H1 (cell line): Measurements from ENCODE around the gene ATP5ME. TPM values are rescaled to one million over a fixed set of nuclear protein-coding genes. Genes with fewer than 3 reads are reported as not detected.
A peak's percentile ranks its signal among the peaks of the same experiment; 100 is the strongest.

ENCODE experiments used
- CTCF ChIA-PET: fragments of 300-600 bp; sonication (Branson Sonifier 250); formaldehyde crosslinking; loops from one replicate; lab custom pipeline; 2021; ENCODE audit not compliant: partially characterized antibody; lab: Charles Lee
- POLR2A ChIA-PET: fragments of 300-600 bp; sonication (Branson Sonifier 250); formaldehyde crosslinking; loops from one replicate; lab custom pipeline; 2021; ENCODE audit warnings: inconsistent platforms; ENCODE audit not compliant: partially characterized antibody; lab: Charles Lee
- DNase-seq, 2 experiments: peaks; one replicate each; pipeline versions ENCODE4 v3.0.0 to v3.0.0-alpha.2; 2010 to 2022; ENCODE audit warnings: low spot score in 2 of 2, low read depth in 1 of 2, mixed read lengths in 1 of 2
- FAIRE-seq: peaks from 2 replicates; lab custom pipeline; 2011; peaks lifted over from hg19 to GRCh38; lab: Jason Lieb, UNC
- H2AFZ ChIP-seq: 2 replicates; pipeline ENCODE4 v1.8.1; 2012; ENCODE audit warnings: low read length, inconsistent platforms
- H2AK5ac ChIP-seq: 2 replicates; pipeline ENCODE4 v1.6.1; 2013; ENCODE audit warnings: low read depth, low read length
- H2BK120ac ChIP-seq: replicated peaks from 2 replicates; pipeline ENCODE3; 2013; ENCODE audit warnings: low read depth, low read length, inconsistent platforms
- H2BK12ac ChIP-seq: 2 replicates; pipeline ENCODE4 v1.6.1; 2013; ENCODE audit warnings: low read depth, low read length
- H2BK15ac ChIP-seq: 2 replicates; pipeline ENCODE4 v1.6.1; 2013; ENCODE audit warnings: low read length
- H2BK20ac ChIP-seq: 2 replicates; pipeline ENCODE4 v1.6.1; 2013; ENCODE audit warnings: low read length
- H2BK5ac ChIP-seq: 2 replicates; pipeline ENCODE4 v1.6.1; 2013; ENCODE audit warnings: low read depth, low read length
- H3K14ac ChIP-seq: 2 replicates; pipeline ENCODE4 v1.6.1; 2013; ENCODE audit warnings: inconsistent platforms; ENCODE audit not compliant: insufficient read length
- H3K18ac ChIP-seq: 2 replicates; pipeline ENCODE4 v1.6.1; 2013; ENCODE audit warnings: low read length; ENCODE audit errors: extremely low read depth
- H3K23ac ChIP-seq: 2 replicates; pipeline ENCODE4 v1.6.1; 2013; ENCODE audit warnings: inconsistent platforms; ENCODE audit not compliant: insufficient read length
- H3K23me2 ChIP-seq: 2 replicates; pipeline ENCODE4 v1.6.1; 2013; ENCODE audit warnings: low read depth, low read length
- H3K27ac ChIP-seq: 2 replicates; pipeline ENCODE4 v1.6.1; 2011; ENCODE audit warnings: low read depth, low read length, inconsistent platforms
- H3K27me3 ChIP-seq, 4 experiments: replicated peaks in 1 of 4; 1 replicate in 1 of 4; 2 replicates in 3 of 4; pipeline versions ENCODE4 v1.6.1 to v1.8.1; 2011 to 2013; ENCODE audit warnings: low read length in 3 of 4, mild to moderate bottlenecking in 3 of 4, inconsistent platforms in 2 of 4, mixed read lengths in 2 of 4, moderate library complexity in 1 of 4; ENCODE audit not compliant: control insufficient read depth in 3 of 4, insufficient read depth in 3 of 4; ENCODE audit errors: extremely low read depth in 1 of 4
- H3K36me3 ChIP-seq, 4 experiments: 2 replicates each; pipeline versions ENCODE4 v1.6.1 to v1.8.1; 2011 to 2013; ENCODE audit warnings: mild to moderate bottlenecking in 4 of 4, low read length in 3 of 4, moderate library complexity in 2 of 4, control low read depth in 1 of 4, inconsistent platforms in 1 of 4; ENCODE audit not compliant: insufficient read depth in 4 of 4, control insufficient read depth in 2 of 4
- H3K4ac ChIP-seq: replicated peaks from 2 replicates; pipeline ENCODE3; 2013; ENCODE audit warnings: low read length, low read depth, mixed read lengths, inconsistent platforms; ENCODE audit not compliant: insufficient read length
- H3K4me1 ChIP-seq, 4 experiments: replicated peaks in 1 of 4; 1 replicate in 1 of 4; 2 replicates in 3 of 4; pipeline versions ENCODE4 v1.6.1 to v1.8.1; 2011 to 2013; ENCODE audit warnings: low read length in 3 of 4, inconsistent platforms in 2 of 4, mixed read lengths in 1 of 4; ENCODE audit not compliant: insufficient read depth in 4 of 4, control insufficient read depth in 3 of 4
- H3K4me2 ChIP-seq, 2 experiments: 2 replicates each; pipeline versions ENCODE4 v1.6.1 to v1.8.1; 2011 to 2013; ENCODE audit warnings: low read depth in 2 of 2, low read length in 2 of 2, control low read depth in 1 of 2, inconsistent platforms in 1 of 2, mild to moderate bottlenecking in 1 of 2; ENCODE audit not compliant: insufficient read depth in 1 of 2
- H3K4me3 ChIP-seq, 4 experiments: fragments of 200-600, 300-600 bp in 1 of 4; sonication (generic), shearing (Covaris generic), sonication (Bioruptor Twin) in 1 of 4; 2 replicates each; pipeline versions ENCODE4 v1.5.1 to v1.8.1; 2011 to 2016; ENCODE audit warnings: low read length in 4 of 4, low read depth in 3 of 4, control low read depth in 2 of 4, inconsistent platforms in 2 of 4, mild to moderate bottlenecking in 2 of 4, mixed read lengths in 1 of 4, moderate library complexity in 1 of 4; ENCODE audit not compliant: insufficient read depth in 2 of 4; ENCODE audit errors: extremely low read depth in 1 of 4
- H3K56ac ChIP-seq: replicated peaks from 2 replicates; pipeline ENCODE3; 2013; ENCODE audit warnings: low read depth, mild to moderate bottlenecking, mixed read lengths, low read length, inconsistent platforms; ENCODE audit not compliant: insufficient read length
- H3K79me1 ChIP-seq: 2 replicates; pipeline ENCODE4 v1.6.1; 2013; ENCODE audit warnings: low read depth, low read length, control low read depth
- H3K79me2 ChIP-seq, 2 experiments: 2 replicates each; pipeline versions ENCODE4 v1.6.1 to v1.8.1; 2012 to 2013; ENCODE audit warnings: low read length in 2 of 2, mild to moderate bottlenecking in 2 of 2, inconsistent platforms in 1 of 2; ENCODE audit not compliant: insufficient read depth in 2 of 2, control insufficient read depth in 1 of 2
- H3K9ac ChIP-seq, 4 experiments: replicated peaks in 1 of 4; 1 replicate in 1 of 4; 2 replicates in 3 of 4; pipeline versions ENCODE4 v1.6.1 to v1.8.1; 2011 to 2013; ENCODE audit warnings: low read depth in 3 of 4, low read length in 3 of 4, control low read depth in 2 of 4, mild to moderate bottlenecking in 2 of 4, moderate library complexity in 2 of 4, inconsistent platforms in 1 of 4; ENCODE audit errors: extremely low read depth in 1 of 4
- H3K9me3 ChIP-seq, 2 experiments: 2 replicates each; pipeline versions ENCODE4 v1.6.1 to v1.8.1; 2012 to 2013; ENCODE audit warnings: mild to moderate bottlenecking in 2 of 2, moderate library complexity in 2 of 2, control low read depth in 1 of 2, inconsistent platforms in 1 of 2, low read depth in 1 of 2, low read length in 1 of 2, mixed read lengths in 1 of 2; ENCODE audit not compliant: insufficient read depth in 2 of 2
- H4K20me1 ChIP-seq, 2 experiments: replicated peaks in 1 of 2; 2 replicates each; pipeline versions ENCODE3 to v1.8.1; 2011 to 2013; ENCODE audit warnings: inconsistent platforms in 2 of 2, low read length in 2 of 2, mild to moderate bottlenecking in 1 of 2; ENCODE audit not compliant: insufficient read depth in 2 of 2, control insufficient read depth in 1 of 2
- H4K5ac ChIP-seq: 2 replicates; pipeline ENCODE4 v1.6.1; 2013; ENCODE audit warnings: low read length, low read depth, mixed read lengths, inconsistent platforms; ENCODE audit not compliant: insufficient read length
- H4K8ac ChIP-seq: 2 replicates; pipeline ENCODE4 v1.8.0; 2013; ENCODE audit warnings: mild to moderate bottlenecking, moderate library complexity, low read length, inconsistent platforms; ENCODE audit not compliant: insufficient read depth; ENCODE audit errors: extremely low read depth
- H4K91ac ChIP-seq: replicated peaks from 2 replicates; pipeline ENCODE3; 2013; ENCODE audit warnings: low read length, mixed read lengths, inconsistent platforms; ENCODE audit not compliant: insufficient read length
- CBX5 ChIP-seq: fragments of 300-800, 300-1000 bp; sonication (generic); IDR thresholded peaks from 2 replicates; pipeline ENCODE4 v1.7.1; 2016; ENCODE audit warnings: antibody characterized with exemption, low read length, low read depth
- CHD2 ChIP-seq: IDR thresholded peaks from 2 replicates; pipeline ENCODE4 v1.6.1; 2012; ENCODE audit warnings: low read length, improper control_type of control experiment
- EGR1 ChIP-seq: IDR thresholded peaks from 2 replicates; pipeline ENCODE4 v1.6.1; 2011; ENCODE audit warnings: low read depth, low read length, borderline replicate concordance
- KDM4A ChIP-seq: IDR thresholded peaks from one replicate; pipeline ENCODE4 v1.7.1; 2012; ENCODE audit warnings: low read depth, mild to moderate bottlenecking, moderate library complexity, low read length, inconsistent platforms; ENCODE audit not compliant: severe bottlenecking
- RBBP5 ChIP-seq: IDR thresholded peaks from 2 replicates; pipeline ENCODE4 v1.7.1; 2012; ENCODE audit warnings: low read depth, mild to moderate bottlenecking, inconsistent platforms, low read length, moderate library complexity, borderline replicate concordance
- RFX5 ChIP-seq: IDR thresholded peaks from 2 replicates; pipeline ENCODE4 v1.6.1; 2011; ENCODE audit warnings: low read depth, low read length, improper control_type of control experiment, borderline replicate concordance
- SAP30 ChIP-seq: fragments of 300-600 bp; sonication (generic); IDR thresholded peaks from 2 replicates; pipeline ENCODE4 v1.7.1; 2012; ENCODE audit warnings: low read length, moderate library complexity, mild to moderate bottlenecking, inconsistent platforms; ENCODE audit not compliant: insufficient read depth, insufficient replicate concordance
- SIX5 ChIP-seq: IDR thresholded peaks from 2 replicates; pipeline ENCODE4 v1.6.1; 2011; ENCODE audit warnings: mild to moderate bottlenecking, low read depth, low read length
- WGBS, 2 experiments: shearing (Covaris generic) in 1 of 2; methylation state at CpG; one replicate each; pipeline versions ENCODE4 v1.1.6 to v1.1.7; 2013 to 2015; ENCODE audit warnings: low lambda C conversion rate in 2 of 2, mixed read lengths in 2 of 2, inconsistent platforms in 1 of 2, low coverage in 1 of 2, missing lambda C conversion rate in 1 of 2; ENCODE audit not compliant: insufficient replicate concordance in 2 of 2, insufficient coverage in 1 of 2, insufficient read length in 1 of 2; ENCODE audit errors: extremely low coverage in 1 of 2, missing lambda C conversion rate in 1 of 2; 5-methylcytosine and 5-hydroxymethylcytosine counted together
- polyA plus RNA-seq, 7 experiments: library from polyadenylated mRNA; depleted of rRNA in 3 of 7; stranded (reverse) in 5 of 7; unstranded in 2 of 7; fragments of >200 nt in 5 of 7; fragments of 200-250 nt in 2 of 7; gene quantifications; 1 replicate in 5 of 7; 2 replicates in 1 of 7; 4 replicates in 1 of 7; pipeline versions ENCODE4 v1.2.1 to v1.2.3, GENCODE V29; 2011 to 2013; ENCODE audit warnings: missing spikeins in 2 of 7, mixed read lengths in 2 of 7
- total RNA-seq: library from RNA; stranded (reverse); fragmentation: NEBNext Ultra II Directional; extraction: Animal tissue kit (Norgen Biotek cat#: 25700); gene quantifications from 2 replicates; pipeline ENCODE4 v1.2.1, GENCODE V29; 2021
- TF ChIP-seq, protein P1 (sequence below): IDR thresholded peaks from 2 replicates; pipeline ENCODE4 v1.6.1; 2012; ENCODE audit warnings: low read length, inconsistent platforms

ATP5ME gene
- total and polyA plus RNA-seq, 2 of the 8 experiments (the other 6 are each of a cell fraction or from before 2014, with no cell fraction given) = 375 to 450 TPM

- WGBS, 2 experiments = 92% methylated on average over 28 of the region's 32 CpGs; no CpG with 5 or more reads in 1 of the 2 experiments
- Histone ChIP-seq H2BK15ac (no peak overlapping the region), H2BK5ac (no peak overlapping the region; the same call in 1 of the 2 replicates), H3K36me3 (no peaks in the 10 kb centered on the region; a peak in 1 of 8 replicates), H3K9ac (no peak overlapping the region; a peak in 1 of 7 replicates), H3K9me3 (no peaks in the 10 kb centered on the region), H3K23ac (no peak overlapping the region), H3K4me1 (no peaks in the 10 kb centered on the region), H2BK120ac (no peak overlapping the region), H3K27me3 (peaks cover 0 to 2% (median 0%) of the 10 kb centered on the region in 4 experiments; a peak in 1 of 7 replicates), H2AK5ac (no peak overlapping the region), H3K14ac (no peak overlapping the region), H2BK12ac (no peak overlapping the region; the same call in 1 of the 2 replicates), H3K27ac (no peak overlapping the region), H3K23me2 (peaks cover 7% of the 10 kb centered on the region; the same call in 1 of the 2 replicates), H4K20me1 (peaks cover 0 to 22% of the 10 kb centered on the region in 2 experiments)
- CTCF ChIA-PET = interaction anchor here (1.0 kb wide), 1 partner anchor 15 kb away, joined by 3 read pairs; the partner anchor contains the start of genes ATP5ME and MYL5
- TF ChIP-seq, protein P1, sequence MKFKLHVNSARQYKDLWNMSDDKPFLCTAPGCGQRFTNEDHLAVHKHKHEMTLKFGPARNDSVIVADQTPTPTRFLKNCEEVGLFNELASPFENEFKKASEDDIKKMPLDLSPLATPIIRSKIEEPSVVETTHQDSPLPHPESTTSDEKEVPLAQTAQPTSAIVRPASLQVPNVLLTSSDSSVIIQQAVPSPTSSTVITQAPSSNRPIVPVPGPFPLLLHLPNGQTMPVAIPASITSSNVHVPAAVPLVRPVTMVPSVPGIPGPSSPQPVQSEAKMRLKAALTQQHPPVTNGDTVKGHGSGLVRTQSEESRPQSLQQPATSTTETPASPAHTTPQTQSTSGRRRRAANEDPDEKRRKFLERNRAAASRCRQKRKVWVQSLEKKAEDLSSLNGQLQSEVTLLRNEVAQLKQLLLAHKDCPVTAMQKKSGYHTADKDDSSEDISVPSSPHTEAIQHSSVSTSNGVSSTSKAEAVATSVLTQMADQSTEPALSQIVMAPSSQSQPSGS = no peak
- TF ChIP-seq RFX5 (no peak), CBX5 (no peak), SIX5 (no peak), RBBP5 (no peak), CHD2 (no peak), SAP30 (no peak), KDM4A (no peak), EGR1 (no peak)
- TF ChIP-seq, all 59 proteins: peak for 0
- Histone ChIP-seq H4K8ac (peak overlapping the region; percentile 18; the same call in 1 of the 2 replicates), H2AFZ (no peak overlapping the region), H3K4ac (no peak overlapping the region), H3K4me3 (no peak overlapping the region), H4K5ac (no peak overlapping the region), H3K56ac (no peak overlapping the region), H3K18ac (no peak overlapping the region), H3K79me2 (no peaks in the 10 kb centered on the region), H3K4me2 (no peak overlapping the region), H2BK20ac (no peak overlapping the region), H3K79me1 (no peaks in the 10 kb centered on the region), H4K91ac (no peak overlapping the region)
- DNase-seq (no peak), FAIRE-seq (no peak)
- POLR2A ChIA-PET = interaction anchor here (1.0 to 1.4 kb wide), 2 partner anchors 10 to 15 kb away, joined by 4 to 5 read pairs; partner anchors contain the start of genes ATP5ME and MYL5
Observed at GRCh38 chr4:658681-659667, 15.1 kb downstream of the ATP5ME start.
